Measurements from ENCODE around the gene WAS. TPM values are rescaled to one million over a fixed set of nuclear protein-coding genes. Genes with fewer than 3 reads are reported as not detected.

The WAS gene
- polyA plus RNA-seq (2011; rRNA removed), result 0.05 and 0.09 TPM in 2 replicates
- polyA plus RNA-seq (2012; cell fraction: cytosol; rRNA removed), result 0.16 and 0.17 TPM in 2 replicates
- 0.78 and 0.86 TPM in 2 replicates for polyA plus RNA-seq (2012; cell fraction: nucleus; rRNA removed)
- polyA plus RNA-seq (2017; fragmentation: RNase III; extraction: RNeasy Plus Mini Kit Qiagen cat#74134 plus additional on column Dnase treatment), result 0.21 to 0.44 TPM (median 0.29 TPM) in 3 replicates
- polyA minus RNA-seq (2011; rRNA and poly(A)+ RNA removed), result not detected in 2 replicates

- no peak within 1 kb of the TSS for H3K27ac ChIP-seq
- ATAC-seq (no peak), DNase-seq (ENCODE audit: low read depth in 1 of 2, low spot score in 1 of 2) (no peak), FAIRE-seq (no peak)
- TF ChIP-seq EHMT2 (IDR thresholded peaks at IDR 0.05; ENCODE audit: low read depth), result no peak
- no peak for TF ChIP-seq CBX2 (IDR thresholded peaks at IDR 0.05; ENCODE audit: borderline replicate concordance, low read depth)
- no peak for TF ChIP-seq TP53 (CRISPR knock-in tag; IDR thresholded peaks at IDR 0.05)
- no peak for TF ChIP-seq CHD4 (IDR thresholded peaks at IDR 0.05; ENCODE audit: borderline replicate concordance)
- TF ChIP-seq BCL3 (IDR thresholded peaks at IDR 0.05), result no peak
- no peak for TF ChIP-seq TFCP2L1 (CRISPR knock-in tag; IDR thresholded peaks at IDR 0.05)
- TF ChIP-seq RFX5 (IDR thresholded peaks at IDR 0.05), result no peak
- TF ChIP-seq RNF2 (IDR thresholded peaks at IDR 0.05; ENCODE audit: borderline replicate concordance, low read depth), result no peak
- TF ChIP-seq ESRRA (IDR thresholded peaks at IDR 0.05; ENCODE audit: borderline replicate concordance, low read length), result no peak
- no peak for TF ChIP-seq ZSCAN20 (CRISPR knock-in tag; IDR thresholded peaks at IDR 0.05)
- no peak for TF ChIP-seq NPAS2 (CRISPR knock-in tag; IDR thresholded peaks at IDR 0.05; ENCODE audit: borderline replicate concordance)
- no peak for TF ChIP-seq RAD21 (conservative IDR thresholded peaks at IDR 0.05 in 1 of 2, IDR thresholded peaks at IDR 0.05 in 1 of 2)
- no peak within 1 kb of the TSS for H3K4me3 ChIP-seq
- no peaks in the 10 kb centered on the region for H3K9me3 ChIP-seq
- H3K4me2 ChIP-seq, result no peak within 1 kb of the TSS
- no peaks in the 10 kb centered on the region for H3K4me1 ChIP-seq
- CTCF ChIA-PET, result interaction anchor here (1.0 kb wide), 1 partner anchor 140 kb away, joined by 3 read pairs; no protein-coding TSS in a partner anchor
- 61% methylated on average over 12 of the region's 13 CpGs for WGBS (ENCODE audit: missing lambda C conversion rate)
- POLR2A ChIA-PET, result no interaction called here
Observed at GRCh38 chrX:48683411-48683982, at the start of gene WAS. Gene WAS (plus strand): TSS chrX:48683799. CDS start chrX:48683854, 55 bp downstream.

GRCh38 chrX:48636301-48636700 is 47.3 kb upstream of the WAS start:
- H3K9me3 ChIP-seq, result no peaks in the 10 kb centered on the region
- H3K27ac ChIP-seq, result no peak overlapping the region
- DNase-seq (ENCODE audit: low read depth in 1 of 2, low spot score in 1 of 2), result no peak
- ChIA-PET CTCF (no interaction called here), POLR2A (no interaction called here)
- FAIRE-seq, result peak; percentile 43
- ATAC-seq, result no peak
- WGBS (ENCODE audit: missing lambda C conversion rate), result 65% methylated on average over 1 of the region's 1 CpG
- H3K4me2 ChIP-seq, result no peak overlapping the region
- H3K4me1 ChIP-seq, result peaks cover 6% of the 10 kb centered on the region; the same call in 1 of the 3 replicates
- no peak for TF ChIP-seq FOSL2 (IDR thresholded peaks at IDR 0.05)
- TF ChIP-seq FOSL2 (CRISPR knock-in tag; IDR thresholded peaks at IDR 0.05), result no peak
- no peak for TF ChIP-seq HES2 (IDR thresholded peaks at IDR 0.05)
- no peak for TF ChIP-seq CHD4 (IDR thresholded peaks at IDR 0.05; ENCODE audit: borderline replicate concordance)
- no peak for TF ChIP-seq HMGXB4 (CRISPR knock-in tag; IDR thresholded peaks at IDR 0.05; ENCODE audit: borderline replicate concordance)
- no peak for TF ChIP-seq PBX3 (IDR thresholded peaks at IDR 0.05)
- TF ChIP-seq ATOH8 (CRISPR knock-in tag; IDR thresholded peaks at IDR 0.05; ENCODE audit: low read depth), result no peak
- no peak overlapping the region for H3K4me3 ChIP-seq

All from A549 (cell line).